GM23338 (cell line): ENCODE results near the gene PELO.

Source experiments
- CTCF ChIP-seq, 2 experiments: fragments of 200-600 bp in 1 of 2; sonication (generic) in 1 of 2; conservative IDR thresholded peaks; 2 replicates each; pipeline versions ENCODE4 v1.5.1 to v1.6.1; 2016 to 2017; ENCODE audit warnings: antibody characterized with exemption in 2 of 2, low read depth in 2 of 2, mild to moderate bottlenecking in 2 of 2, moderate library complexity in 1 of 2
- ETS1 ChIP-seq: IDR thresholded peaks from 2 replicates; pipeline ENCODE4 v1.6.1; 2016; ENCODE audit warnings: antibody characterized with exemption
- EZH2phosphoT487 ChIP-seq: fragments of 200-600 bp; sonication (generic); IDR thresholded peaks from one replicate; pipeline ENCODE4 v1.8.1; 2018; ENCODE audit warnings: antibody characterized with exemption; ENCODE audit not compliant: unreplicated experiment
- NANOG ChIP-seq: IDR thresholded peaks from 2 replicates; pipeline ENCODE4 v1.6.1; 2016; ENCODE audit warnings: antibody characterized with exemption, borderline replicate concordance
- ZNF114 ChIP-seq: fragments of 250-450 bp; sonication (Bioruptor Pico); IDR thresholded peaks from 2 replicates; pipeline ENCODE4 v1.5.0; 2020; ENCODE audit warnings: mild to moderate bottlenecking, moderate library complexity
- TF ChIP-seq, protein P1 (sequence below): IDR thresholded peaks from one replicate; pipeline ENCODE4 v1.6.1; 2018; ENCODE audit warnings: antibody characterized with exemption; ENCODE audit not compliant: unreplicated experiment

GRCh38 chr5:52825826-52826225 is 38.1 kb downstream of the PELO start:
- TF ChIP-seq CTCF (conservative IDR thresholded peaks at IDR 0.05; ENCODE audit: low read depth in 2 of 2) (no peak), NANOG (no peak), ETS1 (no peak), ZNF114 (CRISPR knock-in tag) (no peak), EZH2phosphoT487 (no peak)
- TF ChIP-seq, protein P1, sequence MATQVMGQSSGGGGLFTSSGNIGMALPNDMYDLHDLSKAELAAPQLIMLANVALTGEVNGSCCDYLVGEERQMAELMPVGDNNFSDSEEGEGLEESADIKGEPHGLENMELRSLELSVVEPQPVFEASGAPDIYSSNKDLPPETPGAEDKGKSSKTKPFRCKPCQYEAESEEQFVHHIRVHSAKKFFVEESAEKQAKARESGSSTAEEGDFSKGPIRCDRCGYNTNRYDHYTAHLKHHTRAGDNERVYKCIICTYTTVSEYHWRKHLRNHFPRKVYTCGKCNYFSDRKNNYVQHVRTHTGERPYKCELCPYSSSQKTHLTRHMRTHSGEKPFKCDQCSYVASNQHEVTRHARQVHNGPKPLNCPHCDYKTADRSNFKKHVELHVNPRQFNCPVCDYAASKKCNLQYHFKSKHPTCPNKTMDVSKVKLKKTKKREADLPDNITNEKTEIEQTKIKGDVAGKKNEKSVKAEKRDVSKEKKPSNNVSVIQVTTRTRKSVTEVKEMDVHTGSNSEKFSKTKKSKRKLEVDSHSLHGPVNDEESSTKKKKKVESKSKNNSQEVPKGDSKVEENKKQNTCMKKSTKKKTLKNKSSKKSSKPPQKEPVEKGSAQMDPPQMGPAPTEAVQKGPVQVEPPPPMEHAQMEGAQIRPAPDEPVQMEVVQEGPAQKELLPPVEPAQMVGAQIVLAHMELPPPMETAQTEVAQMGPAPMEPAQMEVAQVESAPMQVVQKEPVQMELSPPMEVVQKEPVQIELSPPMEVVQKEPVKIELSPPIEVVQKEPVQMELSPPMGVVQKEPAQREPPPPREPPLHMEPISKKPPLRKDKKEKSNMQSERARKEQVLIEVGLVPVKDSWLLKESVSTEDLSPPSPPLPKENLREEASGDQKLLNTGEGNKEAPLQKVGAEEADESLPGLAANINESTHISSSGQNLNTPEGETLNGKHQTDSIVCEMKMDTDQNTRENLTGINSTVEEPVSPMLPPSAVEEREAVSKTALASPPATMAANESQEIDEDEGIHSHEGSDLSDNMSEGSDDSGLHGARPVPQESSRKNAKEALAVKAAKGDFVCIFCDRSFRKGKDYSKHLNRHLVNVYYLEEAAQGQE: no peak
